ENCODE results near the gene MACROD2. TPM values are rescaled to one million over a fixed set of nuclear protein-coding genes. Genes with fewer than 3 reads are reported as not detected.

Gene MACROD2
- total RNA-seq, 2 donors from 2014 or later, result 0.95 to 4.2 TPM

GRCh38 chr20:16083639-16084280 lies 2088.4 kb downstream of the MACROD2 start:
- ATAC-seq (ENCODE audit: insufficient number of reproducible peaks, low FRiP score, low read depth) (no peak), DNase-seq (ENCODE audit: low spot score) (no peak)
- no peaks in the 10 kb centered on the region for H3K36me3 ChIP-seq
- H3K27me3 ChIP-seq (replicated peaks; ENCODE audit: insufficient read depth), result no peaks in the 10 kb centered on the region
- H3K4me1 ChIP-seq (ENCODE audit: control insufficient read depth in 1 of 2, low read depth in 2 of 2), result peaks cover 0 to 10% of the 10 kb centered on the region in 2 donors
- no peak overlapping the region for H3K27ac ChIP-seq
- no peak for TF ChIP-seq CTCF (IDR thresholded peaks at IDR 0.05)
- H3K4me3 ChIP-seq, result no peak overlapping the region
- no peaks in the 10 kb centered on the region for H3K9me3 ChIP-seq

- H3K4me1 ChIP-seq (ENCODE audit: control insufficient read depth in 1 of 2, low read depth in 2 of 2), result no peaks in the 10 kb centered on the region
- no peak overlapping the region for H3K4me3 ChIP-seq
- H3K36me3 ChIP-seq, result no peaks in the 10 kb centered on the region
- H3K9me3 ChIP-seq, result peaks cover 5% of the 10 kb centered on the region
- no peak for TF ChIP-seq CTCF (IDR thresholded peaks at IDR 0.05)
- no peak overlapping the region for H3K27ac ChIP-seq
- no peak for DNase-seq (ENCODE audit: low spot score)
- no peaks in the 10 kb centered on the region for H3K27me3 ChIP-seq (replicated peaks; ENCODE audit: insufficient read depth)
- ATAC-seq (ENCODE audit: insufficient number of reproducible peaks, low FRiP score, low read depth), result no peak
These were observed 2099.9 kb downstream of the MACROD2 start for GRCh38 chr20:16095226-16095625.

- ATAC-seq (ENCODE audit: insufficient number of reproducible peaks, low FRiP score, low read depth) (no peak), DNase-seq (ENCODE audit: low spot score) (no peak)
- H3K4me3 ChIP-seq, result no peak overlapping the region
- H3K27me3 ChIP-seq (replicated peaks; ENCODE audit: insufficient read depth), result no peaks in the 10 kb centered on the region
- no peak for TF ChIP-seq CTCF (IDR thresholded peaks at IDR 0.05)
- no peaks in the 10 kb centered on the region for H3K4me1 ChIP-seq (ENCODE audit: control insufficient read depth in 1 of 2, low read depth in 2 of 2)
- no peak overlapping the region for H3K27ac ChIP-seq
- H3K9me3 ChIP-seq, result no peaks in the 10 kb centered on the region
- H3K36me3 ChIP-seq, result no peaks in the 10 kb centered on the region
These were observed 2101.5 kb downstream of the MACROD2 start for GRCh38 chr20:16096756-16097326.

- DNase-seq (ENCODE audit: low spot score) (no peak), ATAC-seq (ENCODE audit: insufficient number of reproducible peaks, low FRiP score, low read depth) (no peak)
- Histone ChIP-seq H3K4me3 (no peak overlapping the region), H3K27ac (no peak overlapping the region), H3K27me3 (replicated peaks; ENCODE audit: insufficient read depth) (no peaks in the 10 kb centered on the region), H3K4me1 (ENCODE audit: control insufficient read depth in 1 of 2, low read depth in 2 of 2) (no peaks in the 10 kb centered on the region), H3K9me3 (no peaks in the 10 kb centered on the region), H3K36me3 (no peaks in the 10 kb centered on the region)
- no peak for TF ChIP-seq CTCF (IDR thresholded peaks at IDR 0.05)
These were observed 2102.5 kb downstream of the MACROD2 start for GRCh38 chr20:16097788-16098187.

GRCh38 chr20:16098890-16099639 lies 2103.7 kb downstream of the MACROD2 start:
- no peaks in the 10 kb centered on the region for H3K9me3 ChIP-seq
- no peak for TF ChIP-seq CTCF (IDR thresholded peaks at IDR 0.05)
- H3K4me3 ChIP-seq, result no peak overlapping the region
- ATAC-seq (ENCODE audit: insufficient number of reproducible peaks, low FRiP score, low read depth), result no peak
- no peaks in the 10 kb centered on the region for H3K36me3 ChIP-seq
- no peaks in the 10 kb centered on the region for H3K27me3 ChIP-seq (replicated peaks; ENCODE audit: insufficient read depth)
- no peak for DNase-seq (ENCODE audit: low spot score)
- H3K27ac ChIP-seq, result no peak overlapping the region
- no peaks in the 10 kb centered on the region for H3K4me1 ChIP-seq (ENCODE audit: control insufficient read depth in 1 of 2, low read depth in 2 of 2)
